ENCODE data around the gene CPEB1.
A peak's percentile ranks its signal among the peaks of the same experiment; 100 is the strongest.
"Not testable (repeated sequence)": the region's sequence is repeated elsewhere in the genome, so short reads cannot be mapped to it uniquely, and the experiment has no call there.

CPEB1 gene

GRCh38 chr15:82530606-82531379 lies 116.4 kb downstream of the CPEB1 start:
- peak; percentile 80 for DNase-seq
- H2BK120ac ChIP-seq (ENCODE audit: low read depth, low read length): no peak overlapping the region
- no peak overlapping the region for H2BK5ac ChIP-seq (ENCODE audit: low read depth, low read length, poor library complexity, severe bottlenecking)
- no peak overlapping the region for H3K23ac ChIP-seq (ENCODE audit: low read length in 2 of 2)
- peak overlapping the region in 1 of 2 experiments; percentile 39 for H3K4me3 ChIP-seq (ENCODE audit: insufficient read depth in 1 of 2, low read depth in 1 of 2, low read length in 2 of 2)
- peak overlapping the region; percentile 75 for H2AFZ ChIP-seq (ENCODE audit: low read depth, low read length)
- no peak overlapping the region for H4K8ac ChIP-seq (ENCODE audit: low read length)
- H2AK5ac ChIP-seq (ENCODE audit: low read length, severe bottlenecking): no peak overlapping the region
- H3K18ac ChIP-seq (ENCODE audit: low read depth in 1 of 2, low read length in 2 of 2): no peak overlapping the region
- peaks cover 5% of the 10 kb centered on the region for H3K79me1 ChIP-seq (replicated peaks; ENCODE audit: low read length, poor library complexity, severe bottlenecking)
- H2BK12ac ChIP-seq (ENCODE audit: low read length in 2 of 2): no peak overlapping the region
- no peak overlapping the region for H2BK15ac ChIP-seq (ENCODE audit: low read depth, poor library complexity, severe bottlenecking)
- H3K4ac ChIP-seq (ENCODE audit: low read depth in 1 of 2, low read length in 2 of 2): no peak overlapping the region
- H3K4me2 ChIP-seq (ENCODE audit: low read length, poor library complexity, severe bottlenecking): peak overlapping the region; percentile 56
- 18% methylated on average over 10 of the region's 10 CpGs for WGBS
- no peak overlapping the region for H3K27ac ChIP-seq (ENCODE audit: low read length, poor library complexity, severe bottlenecking)
- peak overlapping the region; percentile 45 for H3K9ac ChIP-seq (ENCODE audit: low read length)
- H3K9me3 ChIP-seq (ENCODE audit: control insufficient read depth, low read length): no peaks in the 10 kb centered on the region
- H4K91ac ChIP-seq (ENCODE audit: low read length): no peak overlapping the region
- peaks cover 3% of the 10 kb centered on the region for H3K4me1 ChIP-seq (ENCODE audit: control insufficient read depth, insufficient read depth, low read depth, low read length)
- H3K27me3 ChIP-seq (ENCODE audit: control insufficient read depth in 1 of 2, insufficient read depth in 1 of 2, low read length in 2 of 2): no peaks in the 10 kb centered on the region
- peak overlapping the region in 1 of 2 experiments; percentile 59 for H3K14ac ChIP-seq (ENCODE audit: low read length in 2 of 2)
- H3K36me3 ChIP-seq (ENCODE audit: control insufficient read depth in 1 of 2, insufficient read depth in 2 of 2, low read depth in 1 of 2, low read length in 2 of 2): peaks cover 16 to 29% of the 10 kb centered on the region in 2 experiments

- H4K8ac ChIP-seq (ENCODE audit: low read length): no peak overlapping the region
- no peak overlapping the region for H2AK5ac ChIP-seq (ENCODE audit: low read length, severe bottlenecking)
- no peak overlapping the region for H3K4me3 ChIP-seq (ENCODE audit: insufficient read depth in 1 of 2, low read depth in 1 of 2, low read length in 2 of 2)
- H4K91ac ChIP-seq (ENCODE audit: low read length): no peak overlapping the region
- H3K9me3 ChIP-seq (ENCODE audit: control insufficient read depth, low read length): no peaks in the 10 kb centered on the region
- no peak overlapping the region for H3K23ac ChIP-seq (ENCODE audit: low read length in 2 of 2)
- H2AFZ ChIP-seq (ENCODE audit: low read depth, low read length): no peak overlapping the region
- H2BK120ac ChIP-seq (ENCODE audit: low read depth, low read length): no peak overlapping the region
- WGBS: 89% methylated on average over 3 of the region's 3 CpGs
- H3K18ac ChIP-seq (ENCODE audit: low read depth in 1 of 2, low read length in 2 of 2): no peak overlapping the region
- peaks cover 3% of the 10 kb centered on the region for H3K4me1 ChIP-seq (ENCODE audit: control insufficient read depth, insufficient read depth, low read depth, low read length)
- H2BK5ac ChIP-seq (ENCODE audit: low read depth, low read length, poor library complexity, severe bottlenecking): no peak overlapping the region
- H2BK12ac ChIP-seq (ENCODE audit: low read length in 2 of 2): no peak overlapping the region
- no peak overlapping the region for H3K14ac ChIP-seq (ENCODE audit: low read length in 2 of 2)
- no peak overlapping the region for H3K4ac ChIP-seq (ENCODE audit: low read depth in 1 of 2, low read length in 2 of 2)
- no peaks in the 10 kb centered on the region for H3K27me3 ChIP-seq (ENCODE audit: control insufficient read depth in 1 of 2, insufficient read depth in 1 of 2, low read length in 2 of 2)
- H3K27ac ChIP-seq (ENCODE audit: low read length, poor library complexity, severe bottlenecking): no peak overlapping the region
- H3K9ac ChIP-seq (ENCODE audit: low read length): no peak overlapping the region
- no peak overlapping the region for H3K4me2 ChIP-seq (ENCODE audit: low read length, poor library complexity, severe bottlenecking)
- no peak for DNase-seq
- H2BK15ac ChIP-seq (ENCODE audit: low read depth, poor library complexity, severe bottlenecking): no peak overlapping the region
- H3K79me1 ChIP-seq (replicated peaks; ENCODE audit: low read length, poor library complexity, severe bottlenecking): peaks cover 5% of the 10 kb centered on the region
- H3K36me3 ChIP-seq (ENCODE audit: control insufficient read depth in 1 of 2, insufficient read depth in 2 of 2, low read depth in 1 of 2, low read length in 2 of 2): peaks cover 13 to 22% of the 10 kb centered on the region in 2 experiments
These were observed 117.2 kb downstream of the CPEB1 start for GRCh38 chr15:82530006-82530405.

GRCh38 chr15:82513587-82513986 lies 133.6 kb downstream of the CPEB1 start:
- not testable (repeated sequence) for H3K79me1 ChIP-seq (replicated peaks; ENCODE audit: low read length, poor library complexity, severe bottlenecking); H2AFZ ChIP-seq (ENCODE audit: low read depth, low read length); H3K18ac ChIP-seq (ENCODE audit: low read depth in 1 of 2, low read length in 2 of 2); H3K4me2 ChIP-seq (ENCODE audit: low read length, poor library complexity, severe bottlenecking); H2AK5ac ChIP-seq (ENCODE audit: low read length, severe bottlenecking); H3K14ac ChIP-seq (ENCODE audit: low read length in 2 of 2); H3K27ac ChIP-seq (ENCODE audit: low read length, poor library complexity, severe bottlenecking); H2BK5ac ChIP-seq (ENCODE audit: low read depth, low read length, poor library complexity, severe bottlenecking); H4K91ac ChIP-seq (ENCODE audit: low read length); H3K9ac ChIP-seq (ENCODE audit: low read length); H3K4ac ChIP-seq (ENCODE audit: low read depth in 1 of 2, low read length in 2 of 2); H2BK15ac ChIP-seq (ENCODE audit: low read depth, poor library complexity, severe bottlenecking); H3K4me3 ChIP-seq (ENCODE audit: insufficient read depth in 1 of 2, low read depth in 1 of 2, low read length in 2 of 2); H3K23ac ChIP-seq (ENCODE audit: low read length in 2 of 2); H3K9me3 ChIP-seq (ENCODE audit: control insufficient read depth, low read length); H2BK120ac ChIP-seq (ENCODE audit: low read depth, low read length); H4K8ac ChIP-seq (ENCODE audit: low read length); H3K27me3 ChIP-seq (ENCODE audit: control insufficient read depth in 1 of 2, insufficient read depth in 1 of 2, low read length in 2 of 2); H3K36me3 ChIP-seq (ENCODE audit: control insufficient read depth in 1 of 2, insufficient read depth in 2 of 2, low read depth in 1 of 2, low read length in 2 of 2); DNase-seq; H2BK12ac ChIP-seq (ENCODE audit: low read length in 2 of 2); H3K4me1 ChIP-seq (ENCODE audit: control insufficient read depth, insufficient read depth, low read depth, low read length)
- WGBS: no CpG with 5 or more reads among the region's 48 CpGs

GRCh38 chr15:82507693-82508092 lies 139.5 kb downstream of the CPEB1 start:
- H3K4me1 ChIP-seq (ENCODE audit: control insufficient read depth, insufficient read depth, low read depth, low read length); H2BK120ac ChIP-seq (ENCODE audit: low read depth, low read length); H2BK15ac ChIP-seq (ENCODE audit: low read depth, poor library complexity, severe bottlenecking); H3K9me3 ChIP-seq (ENCODE audit: control insufficient read depth, low read length); H3K14ac ChIP-seq (ENCODE audit: low read length in 2 of 2); H3K4ac ChIP-seq (ENCODE audit: low read depth in 1 of 2, low read length in 2 of 2); H3K4me3 ChIP-seq (ENCODE audit: insufficient read depth in 1 of 2, low read depth in 1 of 2, low read length in 2 of 2); H3K36me3 ChIP-seq (ENCODE audit: control insufficient read depth in 1 of 2, insufficient read depth in 2 of 2, low read depth in 1 of 2, low read length in 2 of 2); H3K27me3 ChIP-seq (ENCODE audit: control insufficient read depth in 1 of 2, insufficient read depth in 1 of 2, low read length in 2 of 2); H4K91ac ChIP-seq (ENCODE audit: low read length); H2AK5ac ChIP-seq (ENCODE audit: low read length, severe bottlenecking); H3K4me2 ChIP-seq (ENCODE audit: low read length, poor library complexity, severe bottlenecking); H2AFZ ChIP-seq (ENCODE audit: low read depth, low read length); H3K23ac ChIP-seq (ENCODE audit: low read length in 2 of 2); H3K79me1 ChIP-seq (replicated peaks; ENCODE audit: low read length, poor library complexity, severe bottlenecking); H4K8ac ChIP-seq (ENCODE audit: low read length); H2BK5ac ChIP-seq (ENCODE audit: low read depth, low read length, poor library complexity, severe bottlenecking); H3K18ac ChIP-seq (ENCODE audit: low read depth in 1 of 2, low read length in 2 of 2); H3K9ac ChIP-seq (ENCODE audit: low read length); H2BK12ac ChIP-seq (ENCODE audit: low read length in 2 of 2); H3K27ac ChIP-seq (ENCODE audit: low read length, poor library complexity, severe bottlenecking): not testable (repeated sequence)
- DNase-seq: peak; percentile 6
- WGBS: no CpG with 5 or more reads among the region's 4 CpGs

All from mesenchymal stem cell (in vitro differentiated cells and primary cell).